DND-41 (cell line): ENCODE data around the gene CIB1.
"Not testable (repeated sequence)": the region's sequence is repeated elsewhere in the genome, so short reads cannot be mapped to it uniquely, and the experiment has no call there.

Experiments
- EZH2 ChIP-seq: IDR thresholded peaks from 3 replicates; pipeline ENCODE4 v1.6.1; 2012; ENCODE audit warnings: borderline replicate concordance, low read depth, mild to moderate bottlenecking, moderate library complexity, low read length, inconsistent platforms; ENCODE audit not compliant: severe bottlenecking
- TF ChIP-seq, protein P1 (sequence below): IDR thresholded peaks from 2 replicates; pipeline ENCODE4 v1.5.1; 2012; ENCODE audit warnings: borderline replicate concordance, low read length, moderate library complexity, mild to moderate bottlenecking; ENCODE audit not compliant: poor library complexity, severe bottlenecking; ENCODE audit errors: extremely low read depth

GRCh38 chr15:90260731-90261130, 27.0 kb upstream of the CIB1 start:
- TF ChIP-seq, protein P1, sequence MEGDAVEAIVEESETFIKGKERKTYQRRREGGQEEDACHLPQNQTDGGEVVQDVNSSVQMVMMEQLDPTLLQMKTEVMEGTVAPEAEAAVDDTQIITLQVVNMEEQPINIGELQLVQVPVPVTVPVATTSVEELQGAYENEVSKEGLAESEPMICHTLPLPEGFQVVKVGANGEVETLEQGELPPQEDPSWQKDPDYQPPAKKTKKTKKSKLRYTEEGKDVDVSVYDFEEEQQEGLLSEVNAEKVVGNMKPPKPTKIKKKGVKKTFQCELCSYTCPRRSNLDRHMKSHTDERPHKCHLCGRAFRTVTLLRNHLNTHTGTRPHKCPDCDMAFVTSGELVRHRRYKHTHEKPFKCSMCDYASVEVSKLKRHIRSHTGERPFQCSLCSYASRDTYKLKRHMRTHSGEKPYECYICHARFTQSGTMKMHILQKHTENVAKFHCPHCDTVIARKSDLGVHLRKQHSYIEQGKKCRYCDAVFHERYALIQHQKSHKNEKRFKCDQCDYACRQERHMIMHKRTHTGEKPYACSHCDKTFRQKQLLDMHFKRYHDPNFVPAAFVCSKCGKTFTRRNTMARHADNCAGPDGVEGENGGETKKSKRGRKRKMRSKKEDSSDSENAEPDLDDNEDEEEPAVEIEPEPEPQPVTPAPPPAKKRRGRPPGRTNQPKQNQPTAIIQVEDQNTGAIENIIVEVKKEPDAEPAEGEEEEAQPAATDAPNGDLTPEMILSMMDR: not testable (repeated sequence)
- not testable (repeated sequence) for TF ChIP-seq EZH2
